ENCODE results near the gene KCNH4.

KCNH4 gene

GRCh38 chr17:42120161-42120769, 60.7 kb downstream of the KCNH4 start:
- Mint-ChIP-seq H3K27me3 (ENCODE audit: low read depth) (peaks cover 4% of the 10 kb centered on the region), H3K4me3 (peak overlapping the region; percentile 79 to 84 (median 82)), H3K27ac (no peak overlapping the region), H3K4me1 (peaks cover 28% of the 10 kb centered on the region), H3K9me3 (no peaks in the 10 kb centered on the region), H3K36me3 (ENCODE audit: low read depth) (peaks cover 21% of the 10 kb centered on the region)
- no peak for TF ChIP-seq CTCF (IDR thresholded peaks at IDR 0.05; ENCODE audit: unreplicated experiment in 3 of 3)

GRCh38 chr17:42119301-42119700, 61.6 kb downstream of the KCNH4 start:
- Mint-ChIP-seq H3K9me3 (no peaks in the 10 kb centered on the region), H3K27me3 (ENCODE audit: low read depth) (peaks cover 4% of the 10 kb centered on the region), H3K27ac (no peak overlapping the region), H3K36me3 (ENCODE audit: low read depth) (peaks cover 14% of the 10 kb centered on the region), H3K4me1 (peaks cover 28% of the 10 kb centered on the region), H3K4me3 (peak overlapping the region; percentile 77 to 79 (median 78))
- TF ChIP-seq CTCF (IDR thresholded peaks at IDR 0.05; ENCODE audit: unreplicated experiment in 3 of 3), result no peak

- H3K27me3 Mint-ChIP-seq (ENCODE audit: low read depth), result peaks cover 4% of the 10 kb centered on the region
- H3K4me3 Mint-ChIP-seq, result peak overlapping the region; percentile 73 to 78 (median 77)
- no peak overlapping the region for H3K27ac Mint-ChIP-seq
- peak in 1 of 3 experiments; percentile 14 for TF ChIP-seq CTCF (IDR thresholded peaks at IDR 0.05; ENCODE audit: unreplicated experiment in 3 of 3)
- H3K9me3 Mint-ChIP-seq, result no peaks in the 10 kb centered on the region
- peaks cover 11% of the 10 kb centered on the region for H3K36me3 Mint-ChIP-seq (ENCODE audit: low read depth)
- H3K4me1 Mint-ChIP-seq, result peaks cover 28% of the 10 kb centered on the region
Measured at GRCh38 chr17:42118545-42118944, 62.4 kb downstream of the KCNH4 start.

GRCh38 chr17:42118126-42118510, 62.8 kb downstream of the KCNH4 start:
- H3K4me1 Mint-ChIP-seq, result peaks cover 28% of the 10 kb centered on the region
- no peak for TF ChIP-seq CTCF (IDR thresholded peaks at IDR 0.05; ENCODE audit: unreplicated experiment in 3 of 3)
- peaks cover 11% of the 10 kb centered on the region for H3K36me3 Mint-ChIP-seq (ENCODE audit: low read depth)
- peak overlapping the region; percentile 33 to 78 (median 73) for H3K4me3 Mint-ChIP-seq
- no peak overlapping the region for H3K27ac Mint-ChIP-seq
- H3K27me3 Mint-ChIP-seq (ENCODE audit: low read depth), result peaks cover 4% of the 10 kb centered on the region
- no peaks in the 10 kb centered on the region for H3K9me3 Mint-ChIP-seq

GRCh38 chr17:42117397-42118125, 63.4 kb downstream of the KCNH4 start:
- Mint-ChIP-seq H3K4me3 (peak overlapping the region in 2 of 3 experiments; percentile 32 to 38), H3K27me3 (ENCODE audit: low read depth) (peaks cover 4% of the 10 kb centered on the region), H3K4me1 (peaks cover 31% of the 10 kb centered on the region), H3K9me3 (no peaks in the 10 kb centered on the region), H3K36me3 (ENCODE audit: low read depth) (peaks cover 11% of the 10 kb centered on the region), H3K27ac (no peak overlapping the region)
- no peak for TF ChIP-seq CTCF (IDR thresholded peaks at IDR 0.05; ENCODE audit: unreplicated experiment in 3 of 3)

Measured in nephron (organoid).